CD14-positive monocyte (primary cell): ENCODE data around the gene NKPD1. TPM values are rescaled to one million over a fixed set of nuclear protein-coding genes. Genes with fewer than 3 reads are reported as not detected.

Source experiments
- DNase-seq, 3 donors: peaks; one replicate each; pipeline ENCODE4 v3.0.0-alpha.2; 2011 to 2022
- H2AFZ ChIP-seq: 2 replicates; pipeline ENCODE4 v1.6.0; 2012; ENCODE audit warnings: mild to moderate bottlenecking, low read depth, low read length, inconsistent platforms; ENCODE audit not compliant: insufficient read depth, poor library complexity, severe bottlenecking
- H3K27ac ChIP-seq, 2 donors: 1 replicate in 1 of 2; 2 replicates in 1 of 2; pipeline ENCODE4 v1.5.1; 2012 to 2013; ENCODE audit warnings: low read length in 2 of 2, control low read depth in 1 of 2, inconsistent platforms in 1 of 2, low read depth in 1 of 2, mild to moderate bottlenecking in 1 of 2
- H3K27me3 ChIP-seq, 2 donors: one replicate each; pipeline versions ENCODE4 v1.6.0 to v1.6.1; 2011 to 2013; ENCODE audit warnings: low read length in 2 of 2; ENCODE audit not compliant: control insufficient read depth in 2 of 2, insufficient read depth in 2 of 2
- H3K36me3 ChIP-seq, 2 donors: replicated peaks in 1 of 2; 1 replicate in 1 of 2; 2 replicates in 1 of 2; pipeline versions ENCODE4 v1.5.1 to v1.6.1; 2012 to 2013; ENCODE audit warnings: low read length in 2 of 2, control low read depth in 1 of 2, inconsistent platforms in 1 of 2, mild to moderate bottlenecking in 1 of 2; ENCODE audit not compliant: insufficient read depth in 2 of 2, control insufficient read depth in 1 of 2
- H3K4me1 ChIP-seq, 2 donors: 1 replicate in 1 of 2; 2 replicates in 1 of 2; pipeline versions ENCODE4 v1.5.1 to v1.6.1; 2012 to 2013; ENCODE audit warnings: low read length in 2 of 2, control low read depth in 1 of 2, inconsistent platforms in 1 of 2, mild to moderate bottlenecking in 1 of 2, moderate library complexity in 1 of 2; ENCODE audit not compliant: insufficient read depth in 2 of 2, control insufficient read depth in 1 of 2
- H3K4me2 ChIP-seq: replicated peaks from 2 replicates; pipeline ENCODE3; 2012; ENCODE audit warnings: low read length, moderate library complexity, mild to moderate bottlenecking; ENCODE audit not compliant: poor library complexity, severe bottlenecking; ENCODE audit errors: extremely low read depth
- H3K4me3 ChIP-seq, 3 experiments: fragments of 200-600 bp in 1 of 3; sonication (generic) in 1 of 3; replicated peaks in 1 of 3; 1 replicate in 2 of 3; 2 replicates in 1 of 3; pipeline ENCODE4 v1.5.1; 2011 to 2013; ENCODE audit warnings: low read length in 3 of 3, mild to moderate bottlenecking in 3 of 3, control low read depth in 2 of 3, low read depth in 2 of 3, inconsistent platforms in 1 of 3, moderate library complexity in 1 of 3
- H3K79me2 ChIP-seq: 2 replicates; pipeline ENCODE4 v1.6.0; 2012; ENCODE audit warnings: mild to moderate bottlenecking, control low read depth, inconsistent platforms, low read length, moderate library complexity; ENCODE audit not compliant: insufficient read depth
- H3K9ac ChIP-seq: 2 replicates; pipeline ENCODE4 v1.6.0; 2017; ENCODE audit warnings: low read length, mild to moderate bottlenecking; ENCODE audit not compliant: insufficient read depth, poor library complexity, severe bottlenecking
- H3K9me3 ChIP-seq, 2 donors: replicated peaks in 1 of 2; 1 replicate in 1 of 2; 2 replicates in 1 of 2; pipeline versions ENCODE4 v1.5.1 to v1.6.1; 2012 to 2013; ENCODE audit warnings: low read length in 2 of 2, control low read depth in 1 of 2; ENCODE audit not compliant: control insufficient read depth in 1 of 2, insufficient read depth in 1 of 2
- H4K20me1 ChIP-seq: 2 replicates; pipeline ENCODE4 v1.6.0; 2012; ENCODE audit warnings: mild to moderate bottlenecking, low read length, control low read depth, moderate library complexity; ENCODE audit not compliant: insufficient read depth
- H3K27ac Mint-ChIP-seq, 7 donors: one replicate each; pipeline ENCODE4 v1.8.0; 2020; ENCODE audit warnings: mild to moderate bottlenecking in 7 of 7, mixed read lengths in 7 of 7, moderate library complexity in 6 of 7, inconsistent platforms in 2 of 7
- H3K27me3 Mint-ChIP-seq, 3 donors: one replicate each; pipeline ENCODE4 v1.8.0; 2021 to 2022; ENCODE audit warnings: low read depth in 3 of 3, mild to moderate bottlenecking in 3 of 3, mixed read lengths in 3 of 3, moderate library complexity in 3 of 3, inconsistent platforms in 1 of 3
- H3K36me3 Mint-ChIP-seq, 2 donors: one replicate each; pipeline ENCODE4 v1.8.0; 2020; ENCODE audit warnings: mixed read lengths in 2 of 2, inconsistent platforms in 1 of 2, mild to moderate bottlenecking in 1 of 2
- H3K4me1 Mint-ChIP-seq: one replicate; pipeline ENCODE4 v1.8.0; 2020; ENCODE audit warnings: mild to moderate bottlenecking, mixed read lengths
- H3K4me3 Mint-ChIP-seq, 2 donors: one replicate each; pipeline ENCODE4 v1.8.0; 2020; ENCODE audit warnings: mild to moderate bottlenecking in 2 of 2, mixed read lengths in 2 of 2, moderate library complexity in 1 of 2
- H3K9me3 Mint-ChIP-seq, 7 donors: one replicate each; pipeline ENCODE4 v1.8.0; 2020 to 2022; ENCODE audit warnings: mixed read lengths in 7 of 7, mild to moderate bottlenecking in 6 of 7, moderate library complexity in 6 of 7, inconsistent platforms in 2 of 7
- WGBS: methylation state at CpG from one replicate; pipeline ENCODE4 v1.1.5; 2013; ENCODE audit warnings: missing lambda C conversion rate; ENCODE audit not compliant: insufficient coverage; 5-methylcytosine and 5-hydroxymethylcytosine counted together
- intact Hi-C, 2 donors: fragments of 100-400 bp; cut with micrococcal nuclease; formaldehyde crosslinking; loops; one replicate each; pipeline versions ENCODE4 v1.15.0 to v1.15.1; 2023
- polyA plus RNA-seq, 3 donors: library from polyadenylated mRNA; depleted of rRNA in 1 of 3; unstranded in 2 of 3; stranded (reverse) in 1 of 3; fragments of 300-500 nt in 2 of 3; fragments of >200 nt in 1 of 3; fragmentation: Illumina TruSeq in 2 of 3; gene quantifications; 1 replicate in 2 of 3; 2 replicates in 1 of 3; pipeline ENCODE4 v1.2.3, GENCODE V29; 2012 to 2021
- TF ChIP-seq, protein P1 (sequence below): fragments of 200-600 bp; IDR thresholded peaks from one replicate; pipeline ENCODE4 v1.8.0; 2022; ENCODE audit warnings: antibody characterized with exemption, mild to moderate bottlenecking

The NKPD1 gene
- polyA plus RNA-seq, 3 donors: 0.11 TPM; not detected in 2

DNA sequence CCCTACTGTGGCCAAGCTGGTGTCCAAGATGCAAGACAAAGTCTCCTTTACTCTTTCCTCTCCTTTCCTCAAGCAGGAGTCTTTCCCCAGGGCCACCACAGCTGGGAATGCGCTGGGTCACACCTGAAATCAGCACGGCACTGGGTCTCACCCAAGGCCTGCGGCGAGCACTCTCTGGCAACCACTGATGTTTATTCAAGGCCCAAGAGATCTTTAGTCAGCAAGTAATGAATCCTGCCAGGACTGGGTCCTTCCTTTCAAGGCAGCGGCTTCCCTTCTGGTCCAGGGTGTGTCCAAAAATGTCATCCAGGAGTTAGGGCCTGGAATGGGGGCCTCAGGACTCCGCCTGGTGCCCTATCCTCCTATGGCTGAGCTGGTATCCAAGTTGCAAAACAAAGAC, 41.9 kb upstream of the NKPD1 start:
- no peaks in the 10 kb centered on the region for H3K4me1 ChIP-seq
- no peak overlapping the region for H3K27ac ChIP-seq
- H2AFZ ChIP-seq: no peak overlapping the region
- no peak overlapping the region for H3K4me2 ChIP-seq
- Mint-ChIP-seq H3K9me3 (no peaks in the 10 kb centered on the region), H3K27me3 (peaks cover 0 to 10% (median 5%) of the 10 kb centered on the region in 3 donors), H3K27ac (no peak overlapping the region), H3K4me1 (no peaks in the 10 kb centered on the region), H3K36me3 (no peaks in the 10 kb centered on the region), H3K4me3 (no peak overlapping the region)
- 96% methylated on average over 6 of the region's 6 CpGs for WGBS
- H3K9ac ChIP-seq: no peak overlapping the region
- no peaks in the 10 kb centered on the region for H4K20me1 ChIP-seq
- H3K79me2 ChIP-seq: no peaks in the 10 kb centered on the region
- DNase-seq: no peak
- H3K9me3 ChIP-seq: no peaks in the 10 kb centered on the region
- H3K36me3 ChIP-seq: no peaks in the 10 kb centered on the region
- H3K4me3 ChIP-seq: no peak overlapping the region
- intact Hi-C loops: no loop called here
- TF ChIP-seq, protein P1, sequence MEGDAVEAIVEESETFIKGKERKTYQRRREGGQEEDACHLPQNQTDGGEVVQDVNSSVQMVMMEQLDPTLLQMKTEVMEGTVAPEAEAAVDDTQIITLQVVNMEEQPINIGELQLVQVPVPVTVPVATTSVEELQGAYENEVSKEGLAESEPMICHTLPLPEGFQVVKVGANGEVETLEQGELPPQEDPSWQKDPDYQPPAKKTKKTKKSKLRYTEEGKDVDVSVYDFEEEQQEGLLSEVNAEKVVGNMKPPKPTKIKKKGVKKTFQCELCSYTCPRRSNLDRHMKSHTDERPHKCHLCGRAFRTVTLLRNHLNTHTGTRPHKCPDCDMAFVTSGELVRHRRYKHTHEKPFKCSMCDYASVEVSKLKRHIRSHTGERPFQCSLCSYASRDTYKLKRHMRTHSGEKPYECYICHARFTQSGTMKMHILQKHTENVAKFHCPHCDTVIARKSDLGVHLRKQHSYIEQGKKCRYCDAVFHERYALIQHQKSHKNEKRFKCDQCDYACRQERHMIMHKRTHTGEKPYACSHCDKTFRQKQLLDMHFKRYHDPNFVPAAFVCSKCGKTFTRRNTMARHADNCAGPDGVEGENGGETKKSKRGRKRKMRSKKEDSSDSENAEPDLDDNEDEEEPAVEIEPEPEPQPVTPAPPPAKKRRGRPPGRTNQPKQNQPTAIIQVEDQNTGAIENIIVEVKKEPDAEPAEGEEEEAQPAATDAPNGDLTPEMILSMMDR: no peak
- H3K27me3 ChIP-seq: no peaks in the 10 kb centered on the region

DNA sequence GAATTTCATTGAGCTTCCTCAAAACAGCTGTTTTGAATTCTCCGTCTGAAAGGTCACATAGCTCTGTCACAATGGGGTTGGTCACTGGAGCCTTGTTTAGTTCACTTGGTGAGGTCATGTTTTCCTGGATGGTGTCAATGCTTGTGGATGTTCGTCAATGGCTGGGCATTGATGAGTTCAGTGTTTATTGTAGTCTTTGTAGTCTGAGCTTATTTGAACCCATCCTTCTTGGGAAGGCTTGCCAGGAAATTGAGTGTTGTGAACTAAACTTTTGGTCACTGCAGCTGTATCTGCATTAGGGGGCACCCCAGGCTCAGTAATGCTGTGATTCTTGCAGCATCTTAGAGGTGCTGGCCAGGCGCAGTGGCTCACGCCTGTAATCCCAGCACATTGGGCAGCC, 39.8 kb upstream of the NKPD1 start:
- Histone ChIP-seq H3K27me3 (no peaks in the 10 kb centered on the region), H3K4me2 (no peak overlapping the region), H3K36me3 (no peaks in the 10 kb centered on the region), H3K9ac (no peak overlapping the region), H3K9me3 (no peaks in the 10 kb centered on the region), H3K79me2 (no peaks in the 10 kb centered on the region), H3K4me3 (no peak overlapping the region), H4K20me1 (no peaks in the 10 kb centered on the region), H2AFZ (no peak overlapping the region), H3K27ac (no peak overlapping the region), H3K4me1 (no peaks in the 10 kb centered on the region)
- no peak for DNase-seq
- 63% methylated on average over 3 of the region's 4 CpGs for WGBS
- Mint-ChIP-seq H3K4me1 (no peaks in the 10 kb centered on the region), H3K4me3 (no peak overlapping the region), H3K27me3 (peaks cover 0 to 8% (median 4%) of the 10 kb centered on the region in 3 donors), H3K27ac (no peak overlapping the region), H3K9me3 (no peaks in the 10 kb centered on the region), H3K36me3 (no peaks in the 10 kb centered on the region)
- TF ChIP-seq, protein P1: no peak
- intact Hi-C loops: no loop called here
